ENCODE data around the gene GPD2.

DNA sequence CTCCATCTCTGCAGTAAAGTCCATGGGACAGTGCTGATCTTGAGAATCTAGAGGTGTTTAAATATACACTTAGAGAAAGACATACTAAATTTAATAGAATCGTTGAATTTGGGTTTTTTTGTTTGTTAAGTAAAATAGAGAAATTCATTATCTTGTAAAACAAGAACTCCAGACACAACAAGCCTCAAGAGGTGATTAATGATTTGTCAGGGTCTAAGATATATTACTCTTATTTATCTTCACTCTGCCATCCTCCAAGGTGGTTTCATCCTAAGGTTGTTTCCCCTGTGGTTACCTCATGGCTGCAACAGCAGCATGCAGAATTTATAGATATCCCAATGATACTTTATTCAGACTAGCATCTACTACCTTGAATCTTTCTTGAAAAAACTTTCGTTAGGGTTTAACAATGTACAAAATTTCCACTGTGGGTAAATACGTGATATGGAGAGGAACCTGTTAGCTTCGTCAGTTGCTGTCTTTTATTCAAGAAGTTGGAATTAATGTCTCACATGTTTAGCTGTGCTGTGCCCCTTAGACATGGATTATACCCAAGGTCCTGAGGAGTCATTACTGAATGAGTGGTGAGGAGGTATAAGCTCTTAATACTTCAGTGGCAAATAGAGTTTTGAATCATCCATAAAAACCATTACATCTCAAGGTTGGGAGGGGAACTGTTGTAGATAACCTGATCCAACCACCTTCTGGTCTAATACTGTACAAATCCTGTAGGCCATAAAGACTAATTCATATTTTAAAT, 128.0 kb downstream of the GPD2 start:
- TF ChIP-seq, protein P1, sequence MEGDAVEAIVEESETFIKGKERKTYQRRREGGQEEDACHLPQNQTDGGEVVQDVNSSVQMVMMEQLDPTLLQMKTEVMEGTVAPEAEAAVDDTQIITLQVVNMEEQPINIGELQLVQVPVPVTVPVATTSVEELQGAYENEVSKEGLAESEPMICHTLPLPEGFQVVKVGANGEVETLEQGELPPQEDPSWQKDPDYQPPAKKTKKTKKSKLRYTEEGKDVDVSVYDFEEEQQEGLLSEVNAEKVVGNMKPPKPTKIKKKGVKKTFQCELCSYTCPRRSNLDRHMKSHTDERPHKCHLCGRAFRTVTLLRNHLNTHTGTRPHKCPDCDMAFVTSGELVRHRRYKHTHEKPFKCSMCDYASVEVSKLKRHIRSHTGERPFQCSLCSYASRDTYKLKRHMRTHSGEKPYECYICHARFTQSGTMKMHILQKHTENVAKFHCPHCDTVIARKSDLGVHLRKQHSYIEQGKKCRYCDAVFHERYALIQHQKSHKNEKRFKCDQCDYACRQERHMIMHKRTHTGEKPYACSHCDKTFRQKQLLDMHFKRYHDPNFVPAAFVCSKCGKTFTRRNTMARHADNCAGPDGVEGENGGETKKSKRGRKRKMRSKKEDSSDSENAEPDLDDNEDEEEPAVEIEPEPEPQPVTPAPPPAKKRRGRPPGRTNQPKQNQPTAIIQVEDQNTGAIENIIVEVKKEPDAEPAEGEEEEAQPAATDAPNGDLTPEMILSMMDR (IDR thresholded peaks at IDR 0.05) = no peak
- no peak for TF ChIP-seq POLR2A (IDR thresholded peaks at IDR 0.05)

Data from esophagus squamous epithelium (tissue), 4 donors.